K562 (cell line): Measurements from ENCODE around the gene OSGIN1. TPM values are rescaled to one million over a fixed set of nuclear protein-coding genes. Genes with fewer than 3 reads are reported as not detected.

Experiments
- ATAC-seq: fragments of 200-7000 bp; cut with Tn5 transposase; 3 replicates; pipeline ENCODE4 v1.9.1; 2020; ENCODE audit warnings: moderate library complexity
- BruUV-seq: library from RNA; stranded (reverse); fragments of 400-500 nt; replicated peaks from 2 replicates; lab custom pipeline; 2021; lab: Mats Ljungman, UMichigan
- CTCF ChIA-PET: fragments of 300-600 bp; formaldehyde crosslinking; extraction: SDS; loops from one replicate; lab custom pipeline; 2021; ENCODE audit warnings: low intra/inter-chr PET ratio; lab: Yijun Ruan, JAX
- POLR2A ChIA-PET: fragments of 300-600, 350-650 bp; sonication (Branson Sonifier 250); formaldehyde crosslinking; extraction: SDS; loops from one replicate; lab custom pipeline; 2021; ENCODE audit warnings: antibody characterized with exemption, inconsistent platforms; lab: Yijun Ruan, JAX
- DNase-seq, 4 experiments: peaks; one replicate each; pipeline versions ENCODE4 v3.0.0 to v3.0.0-alpha.2; 2011 to 2018; ENCODE audit warnings: low spot score in 3 of 4, mixed read lengths in 3 of 4; ENCODE audit errors: extremely low read depth in 1 of 4
- FAIRE-seq: peaks from 2 replicates; lab custom pipeline; 2011; peaks lifted over from hg19 to GRCh38; lab: Jason Lieb, UNC
- H2AFZ ChIP-seq: 2 replicates; pipeline ENCODE4 v1.6.0; 2011; ENCODE audit warnings: low read depth, low read length, control low read depth, inconsistent platforms
- H3K27ac ChIP-seq: fragments of 200-600 bp; 3 replicates; pipeline ENCODE4 v1.8.0; 2011; ENCODE audit warnings: low read depth, mild to moderate bottlenecking, control low read depth, inconsistent platforms, low read length, moderate library complexity, mixed read lengths; ENCODE audit errors: extremely low read depth
- H3K27me3 ChIP-seq, 2 experiments: fragments of 300-600 bp in 1 of 2; 2 replicates in 1 of 2; 3 replicates in 1 of 2; pipeline versions ENCODE4 v1.6.0 to v1.8.0; 2011; ENCODE audit warnings: inconsistent platforms in 2 of 2, low read length in 2 of 2, mild to moderate bottlenecking in 1 of 2, mixed read lengths in 1 of 2, moderate library complexity in 1 of 2; ENCODE audit not compliant: control insufficient read depth in 2 of 2, insufficient read depth in 2 of 2
- H3K36me3 ChIP-seq: fragments of 300-600 bp; 3 replicates; pipeline ENCODE4 v1.8.0; 2011; ENCODE audit warnings: mild to moderate bottlenecking, low read length, inconsistent platforms; ENCODE audit not compliant: control insufficient read depth, insufficient read depth
- H3K4me1 ChIP-seq, 2 experiments: fragments of 200-600 bp in 1 of 2; replicated peaks in 1 of 2; 2 replicates in 1 of 2; 3 replicates in 1 of 2; pipeline versions ENCODE4 v1.5.1 to v1.8.0; 2011; ENCODE audit warnings: inconsistent platforms in 2 of 2, low read length in 2 of 2, mild to moderate bottlenecking in 1 of 2, mixed read lengths in 1 of 2, moderate library complexity in 1 of 2; ENCODE audit not compliant: control insufficient read depth in 2 of 2, insufficient read depth in 2 of 2
- H3K4me2 ChIP-seq: 2 replicates; pipeline ENCODE4 v1.6.1; 2011; ENCODE audit warnings: low read length, control low read depth, inconsistent platforms, mixed read lengths; ENCODE audit not compliant: insufficient read depth
- H3K4me3 ChIP-seq: fragments of 200-600 bp; sonication (generic), shearing (Covaris generic); 2 replicates; pipeline ENCODE4 v1.5.1; 2016; ENCODE audit warnings: control low read depth, inconsistent platforms
- H3K79me2 ChIP-seq: fragments of 200-600 bp; 3 replicates; pipeline ENCODE4 v1.8.0; 2011; ENCODE audit warnings: low read length, inconsistent platforms; ENCODE audit not compliant: control insufficient read depth, insufficient read depth
- H3K9ac ChIP-seq, 2 experiments: 2 replicates each; pipeline versions ENCODE4 v1.6.0 to v1.6.1; 2011; ENCODE audit warnings: low read depth in 2 of 2, low read length in 2 of 2, control low read depth in 1 of 2, inconsistent platforms in 1 of 2, mild to moderate bottlenecking in 1 of 2, mixed read lengths in 1 of 2; ENCODE audit not compliant: insufficient read depth in 1 of 2
- H3K9me1 ChIP-seq: one replicate; pipeline ENCODE4 v1.6.0; 2011; ENCODE audit warnings: inconsistent platforms, mild to moderate bottlenecking, low read length, moderate library complexity; ENCODE audit not compliant: control insufficient read depth, insufficient read depth
- H3K9me3 ChIP-seq: replicated peaks from 2 replicates; pipeline ENCODE4 v1.5.1; 2011; ENCODE audit warnings: low read depth, low read length, inconsistent platforms; ENCODE audit not compliant: control insufficient read depth, insufficient read depth
- H4K20me1 ChIP-seq: replicated peaks from 2 replicates; pipeline ENCODE4 v1.6.1; 2011; ENCODE audit warnings: low read length, inconsistent platforms, mixed read lengths; ENCODE audit not compliant: control insufficient read depth, insufficient read depth
- PCBP1 ChIP-seq: fragments of 200-400 bp; formaldehyde crosslinking; IDR thresholded peaks from 2 replicates; pipeline ENCODE4 v1.6.1; 2018; ENCODE audit warnings: mild to moderate bottlenecking, low read depth, low read length; ENCODE audit not compliant: poor library complexity, severe bottlenecking
- WGBS: fragments of 100-300 bp; shearing (Covaris generic); methylation state at CpG from one replicate; pipeline ENCODE4 v1.1.6; 2016; ENCODE audit warnings: low coverage, mixed read lengths; ENCODE audit not compliant: insufficient coverage; ENCODE audit errors: missing lambda C conversion rate; 5-methylcytosine and 5-hydroxymethylcytosine counted together
- in situ Hi-C: fragments of 300-500 bp; cut with MboI; formaldehyde crosslinking; loops from 4 replicates; pipeline ENCODE4 v1.15.0; 2018; ENCODE audit warnings: inconsistent platforms, mixed read lengths
- intact Hi-C: fragments of 100-400 bp; cut with micrococcal nuclease; formaldehyde crosslinking; loops from 2 replicates; pipeline ENCODE4 v1.14.2; 2022
- polyA plus RNA-seq, 8 experiments: library from polyadenylated mRNA; depleted of rRNA in 4 of 8; stranded (reverse) in 5 of 8; unstranded in 3 of 8; fragments of >200 nt; fragmentation: Nextera tagmentation in 2 of 8; fragmentation: Illumina TruSeq in 1 of 8; extraction: Ambion mirVana in 2 of 8; extraction: Trizol in 1 of 8; gene quantifications; 2 replicates each; pipeline versions ENCODE4 v1.2.1 to v1.2.3, GENCODE V29; 2011 to 2014; ENCODE audit warnings: inconsistent platforms in 1 of 8, missing spikeins in 1 of 8
- total RNA-seq, 7 experiments: library from RNA; depleted of rRNA in 6 of 7; stranded (reverse); fragments of >200 nt in 6 of 7; fragmentation: Illumina TruSeq in 2 of 7; extraction: Trizol in 2 of 7; gene quantifications; 2 replicates each; pipeline versions ENCODE4 v1.2.1 to v1.2.3, GENCODE V29; 2011 to 2021; ENCODE audit warnings: low replicate concordance in 1 of 7
- TF ChIP-seq, protein P1 (sequence below), 2 experiments: fragments of 150-350 bp in 1 of 2; IDR thresholded peaks; 2 replicates each; pipeline ENCODE4 v1.6.1; 2012 to 2016; ENCODE audit warnings: low read depth in 2 of 2, low read length in 2 of 2, mild to moderate bottlenecking in 1 of 2, moderate library complexity in 1 of 2

Gene OSGIN1
- total and polyA plus RNA-seq, 9 of the 15 experiments (the other 6 are each of a cell fraction or from before 2014, with no cell fraction given) = 0.03 to 3.6 (median 1.6) TPM

DNA sequence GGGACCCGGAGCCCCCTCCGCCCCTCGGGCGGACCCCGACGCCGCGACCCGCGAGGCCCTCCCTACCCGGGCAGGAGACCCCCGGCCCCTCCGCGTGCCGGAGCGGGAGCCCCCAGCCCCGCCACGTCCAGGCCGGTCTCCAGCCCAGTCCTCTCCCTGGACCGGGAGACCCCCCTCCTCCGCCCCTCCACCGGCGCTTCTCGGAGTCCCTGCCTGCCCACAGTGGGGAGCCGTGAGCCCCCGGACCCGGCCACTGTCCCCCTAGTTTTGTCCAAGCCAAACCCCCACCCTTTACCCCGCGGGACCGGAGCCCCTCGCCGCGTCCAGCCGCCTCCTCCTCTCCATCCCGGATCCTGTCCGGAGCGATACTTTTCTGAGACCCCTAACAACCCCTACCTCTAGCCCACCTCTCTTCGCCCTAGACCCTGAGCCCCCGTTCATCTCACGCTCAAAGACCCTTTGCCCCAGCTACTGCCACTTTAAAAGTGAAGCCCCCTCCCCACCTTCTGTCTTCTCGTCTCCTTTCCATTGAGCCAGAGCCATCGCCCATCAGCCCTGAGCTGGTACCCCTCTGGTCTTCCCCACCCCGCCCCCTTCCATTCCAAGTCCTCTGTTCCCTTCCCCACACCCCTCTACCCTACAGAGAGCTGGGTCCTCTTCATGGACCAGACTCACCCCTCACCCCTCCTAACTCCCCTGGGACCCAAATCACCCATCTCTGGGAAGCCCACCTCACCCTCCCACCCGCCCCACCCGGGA lies 16.0 kb downstream of the OSGIN1 start:
- H4K20me1 ChIP-seq = peaks cover 10% of the 10 kb centered on the region; the same call in 1 of the 2 replicates
- H2AFZ ChIP-seq = no peak overlapping the region
- in situ Hi-C loops (no loop called here), intact Hi-C loops (loop anchor here (1.0 kb wide), 2 partner anchors 75 to 96 kb away; no protein-coding TSS in a partner anchor)
- peaks cover 25 to 45% of the 10 kb centered on the region in 2 experiments; a peak in 3 of 5 replicates for H3K27me3 ChIP-seq
- no peaks in the 10 kb centered on the region for H3K9me3 ChIP-seq
- H3K27ac ChIP-seq = no peak overlapping the region
- DNase-seq (no peak), ATAC-seq (no peak), FAIRE-seq (no peak)
- H3K4me1 ChIP-seq = peaks cover 0 to 38% of the 10 kb centered on the region in 2 experiments; a peak in 1 of 5 replicates
- no peaks in the 10 kb centered on the region for H3K79me2 ChIP-seq
- ChIA-PET POLR2A (no interaction called here), CTCF (interaction anchor here (2.2 to 3.5 kb wide), 2 partner anchors 94 to 97 kb away, joined by 16 to 37 read pairs; no protein-coding TSS in a partner anchor)
- TF ChIP-seq PCBP1 = peak; percentile 28
- TF ChIP-seq, protein P1, sequence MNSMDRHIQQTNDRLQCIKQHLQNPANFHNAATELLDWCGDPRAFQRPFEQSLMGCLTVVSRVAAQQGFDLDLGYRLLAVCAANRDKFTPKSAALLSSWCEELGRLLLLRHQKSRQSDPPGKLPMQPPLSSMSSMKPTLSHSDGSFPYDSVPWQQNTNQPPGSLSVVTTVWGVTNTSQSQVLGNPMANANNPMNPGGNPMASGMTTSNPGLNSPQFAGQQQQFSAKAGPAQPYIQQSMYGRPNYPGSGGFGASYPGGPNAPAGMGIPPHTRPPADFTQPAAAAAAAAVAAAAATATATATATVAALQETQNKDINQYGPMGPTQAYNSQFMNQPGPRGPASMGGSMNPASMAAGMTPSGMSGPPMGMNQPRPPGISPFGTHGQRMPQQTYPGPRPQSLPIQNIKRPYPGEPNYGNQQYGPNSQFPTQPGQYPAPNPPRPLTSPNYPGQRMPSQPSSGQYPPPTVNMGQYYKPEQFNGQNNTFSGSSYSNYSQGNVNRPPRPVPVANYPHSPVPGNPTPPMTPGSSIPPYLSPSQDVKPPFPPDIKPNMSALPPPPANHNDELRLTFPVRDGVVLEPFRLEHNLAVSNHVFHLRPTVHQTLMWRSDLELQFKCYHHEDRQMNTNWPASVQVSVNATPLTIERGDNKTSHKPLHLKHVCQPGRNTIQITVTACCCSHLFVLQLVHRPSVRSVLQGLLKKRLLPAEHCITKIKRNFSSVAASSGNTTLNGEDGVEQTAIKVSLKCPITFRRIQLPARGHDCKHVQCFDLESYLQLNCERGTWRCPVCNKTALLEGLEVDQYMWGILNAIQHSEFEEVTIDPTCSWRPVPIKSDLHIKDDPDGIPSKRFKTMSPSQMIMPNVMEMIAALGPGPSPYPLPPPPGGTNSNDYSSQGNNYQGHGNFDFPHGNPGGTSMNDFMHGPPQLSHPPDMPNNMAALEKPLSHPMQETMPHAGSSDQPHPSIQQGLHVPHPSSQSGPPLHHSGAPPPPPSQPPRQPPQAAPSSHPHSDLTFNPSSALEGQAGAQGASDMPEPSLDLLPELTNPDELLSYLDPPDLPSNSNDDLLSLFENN (IDR thresholded peaks at IDR 0.05; ENCODE audit: low read depth in 2 of 2, low read length in 2 of 2) = no peak
- no peak overlapping the region for H3K9ac ChIP-seq
- H3K4me3 ChIP-seq = no peak overlapping the region
- no peak overlapping the region for H3K4me2 ChIP-seq
- no peaks in the 10 kb centered on the region for H3K9me1 ChIP-seq
- WGBS = 51% methylated on average over 26 of the region's 45 CpGs
- no peaks in the 10 kb centered on the region for H3K36me3 ChIP-seq
- no TSS peak for BruUV-seq
